Measurements from ENCODE around the gene KCNIP1.

Gene KCNIP1

DNA sequence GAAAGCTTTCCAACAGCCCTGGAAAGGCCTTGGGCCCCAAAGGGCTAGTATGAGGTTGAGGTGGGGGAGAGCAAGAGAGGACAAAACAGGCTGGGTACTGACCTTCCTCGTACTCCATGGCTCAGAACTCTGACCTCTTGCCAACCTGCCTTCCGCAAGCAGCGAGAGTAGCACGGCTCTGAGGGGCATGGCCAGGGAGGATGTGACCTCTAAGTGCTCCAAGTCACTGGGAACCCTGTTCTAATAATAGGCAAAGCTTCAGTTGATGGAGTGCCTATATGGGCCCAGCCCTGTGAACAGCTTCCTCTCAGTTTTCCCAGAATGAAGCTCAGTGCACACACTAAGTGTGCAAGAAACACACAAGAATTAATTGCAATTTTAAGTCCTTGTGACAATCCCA lies 152.1 kb downstream of the KCNIP1 start:
- ATAC-seq (no peak), DNase-seq (ENCODE audit: low spot score in 2 of 2) (no peak)
- Mint-ChIP-seq H3K9me3 (no peaks in the 10 kb centered on the region), H3K4me1 (no peaks in the 10 kb centered on the region), H3K36me3 (no peaks in the 10 kb centered on the region), H3K27ac (no peak overlapping the region), H3K4me3 (no peak overlapping the region)

DNA sequence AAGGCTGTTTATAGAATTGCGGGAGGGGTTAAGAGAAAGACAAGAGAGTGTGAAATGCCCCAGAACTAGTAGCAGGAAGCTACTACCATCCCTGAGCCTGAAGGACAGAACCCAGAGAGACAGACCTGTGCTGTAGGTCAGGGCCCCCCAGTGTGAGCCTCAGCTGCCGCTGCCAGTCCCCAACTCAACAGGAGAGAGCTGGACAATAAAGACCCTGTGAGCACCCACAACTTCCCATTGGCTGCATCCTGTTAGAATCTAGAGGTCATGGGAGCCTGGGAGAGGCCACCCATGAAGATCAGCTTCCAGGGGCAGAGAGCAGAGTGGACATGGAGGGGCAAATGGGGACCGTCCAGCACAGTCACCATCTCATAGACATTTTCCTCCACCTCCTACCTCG lies 152.5 kb downstream of the KCNIP1 start:
- Mint-ChIP-seq H3K36me3 (no peaks in the 10 kb centered on the region), H3K4me1 (no peaks in the 10 kb centered on the region), H3K9me3 (no peaks in the 10 kb centered on the region), H3K27ac (no peak overlapping the region), H3K4me3 (no peak overlapping the region)
- ATAC-seq, result no peak
- DNase-seq (ENCODE audit: low spot score in 2 of 2), result no peak

DNA sequence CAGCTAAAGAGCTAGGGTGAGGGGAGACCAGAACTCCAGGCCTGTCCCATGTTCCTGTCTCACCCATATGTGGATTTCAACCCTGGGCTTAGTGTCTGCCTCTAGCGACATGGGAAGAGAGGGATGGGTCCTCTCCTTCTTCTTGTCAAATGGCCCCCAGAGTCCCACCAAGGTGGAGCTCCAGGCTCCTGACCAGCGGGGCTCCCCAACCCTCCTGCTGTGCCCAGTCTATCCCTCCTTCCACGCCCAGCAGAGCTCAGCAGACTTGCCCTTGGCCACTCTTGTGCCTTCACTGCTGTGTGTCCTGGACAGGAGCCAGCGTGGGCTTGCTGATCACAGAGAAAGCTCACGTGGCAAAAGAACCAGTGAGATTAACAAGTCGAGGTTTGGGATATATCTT lies 156.7 kb downstream of the KCNIP1 start:
- DNase-seq (ENCODE audit: low spot score in 2 of 2), result no peak
- no peaks in the 10 kb centered on the region for H3K4me1 Mint-ChIP-seq
- no peaks in the 10 kb centered on the region for H3K36me3 Mint-ChIP-seq
- no peaks in the 10 kb centered on the region for H3K9me3 Mint-ChIP-seq
- H3K4me3 Mint-ChIP-seq, result no peak overlapping the region
- H3K27ac Mint-ChIP-seq, result no peak overlapping the region
- no peak for ATAC-seq

DNA sequence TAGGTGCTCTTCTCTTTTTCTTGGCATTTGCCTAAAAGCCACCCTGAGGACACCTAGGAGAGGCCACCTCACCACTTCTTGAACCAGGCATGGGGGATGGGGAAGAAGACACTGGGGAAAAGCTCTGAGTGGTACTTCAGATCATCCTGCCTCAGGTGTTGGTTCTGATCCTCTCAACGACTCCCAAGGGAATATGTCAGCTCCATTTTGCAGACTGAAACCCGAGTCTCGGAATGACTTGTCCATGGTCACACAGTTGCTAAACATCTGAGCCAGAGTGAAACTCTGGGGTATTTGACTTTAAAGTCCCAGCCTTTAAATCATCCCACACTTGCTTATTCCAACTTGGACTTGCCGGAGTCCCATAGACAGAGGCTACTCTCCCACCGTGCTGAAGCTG lies 159.1 kb downstream of the KCNIP1 start:
- no peak for ATAC-seq
- Mint-ChIP-seq H3K9me3 (no peaks in the 10 kb centered on the region), H3K4me3 (no peak overlapping the region), H3K4me1 (no peaks in the 10 kb centered on the region), H3K27ac (no peak overlapping the region), H3K36me3 (no peaks in the 10 kb centered on the region)
- no peak for DNase-seq (ENCODE audit: low spot score in 2 of 2)

DNA sequence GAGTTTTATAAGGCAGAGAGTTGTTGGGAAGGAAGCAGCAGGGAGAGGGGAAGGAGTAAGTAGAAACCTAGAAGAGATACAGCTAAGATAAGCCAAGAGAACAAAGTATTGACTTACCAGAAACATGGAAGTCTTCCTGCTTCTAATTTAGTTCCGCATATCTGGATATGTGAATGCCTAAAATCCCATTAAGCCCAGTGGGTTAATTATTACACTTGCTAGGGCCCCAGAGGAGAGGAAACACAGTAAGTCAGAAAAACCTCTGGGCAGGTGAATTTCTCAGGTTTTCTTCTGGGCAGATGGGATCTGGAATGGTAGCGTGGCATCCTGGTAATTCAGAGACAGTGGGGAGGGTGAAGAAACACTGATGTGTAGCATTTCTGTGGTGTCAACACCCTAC lies 175.0 kb downstream of the KCNIP1 start:
- no peaks in the 10 kb centered on the region for H3K4me1 Mint-ChIP-seq
- DNase-seq (ENCODE audit: low spot score in 2 of 2), result no peak
- H3K36me3 Mint-ChIP-seq, result no peaks in the 10 kb centered on the region
- H3K9me3 Mint-ChIP-seq, result no peaks in the 10 kb centered on the region
- H3K4me3 Mint-ChIP-seq, result no peak overlapping the region
- ATAC-seq, result no peak
- no peak overlapping the region for H3K27ac Mint-ChIP-seq

DNA sequence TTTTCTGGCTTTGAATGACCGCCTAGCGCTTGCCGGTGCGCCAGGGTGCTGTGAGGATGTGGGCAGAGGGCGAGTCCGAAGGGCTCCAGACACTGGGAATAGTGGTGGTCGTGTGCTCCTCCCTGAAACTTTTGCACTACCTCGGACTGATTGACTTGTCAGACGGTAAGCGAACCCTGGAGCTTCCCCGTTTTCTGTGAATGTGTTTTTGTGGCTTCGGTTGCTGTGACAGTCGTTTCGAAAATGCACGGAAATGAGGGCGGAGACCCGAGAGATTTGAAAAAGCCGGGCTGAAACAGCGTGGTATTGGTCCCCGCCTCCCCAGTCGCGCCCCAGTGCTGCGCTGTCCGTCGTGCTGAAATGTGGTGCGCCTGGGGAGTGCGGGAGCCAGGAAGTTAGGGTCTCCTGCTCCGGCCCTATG lies 177.2 kb downstream of the KCNIP1 start:
- ATAC-seq, result peak; percentile 77
- peak in 1 of 2 donors; percentile 50 for DNase-seq (ENCODE audit: low spot score in 2 of 2)
- no peaks in the 10 kb centered on the region for H3K36me3 Mint-ChIP-seq
- no peaks in the 10 kb centered on the region for H3K9me3 Mint-ChIP-seq
- H3K27ac Mint-ChIP-seq, result no peak overlapping the region
- H3K4me1 Mint-ChIP-seq, result no peaks in the 10 kb centered on the region
- no peak overlapping the region for H3K4me3 Mint-ChIP-seq

DNA sequence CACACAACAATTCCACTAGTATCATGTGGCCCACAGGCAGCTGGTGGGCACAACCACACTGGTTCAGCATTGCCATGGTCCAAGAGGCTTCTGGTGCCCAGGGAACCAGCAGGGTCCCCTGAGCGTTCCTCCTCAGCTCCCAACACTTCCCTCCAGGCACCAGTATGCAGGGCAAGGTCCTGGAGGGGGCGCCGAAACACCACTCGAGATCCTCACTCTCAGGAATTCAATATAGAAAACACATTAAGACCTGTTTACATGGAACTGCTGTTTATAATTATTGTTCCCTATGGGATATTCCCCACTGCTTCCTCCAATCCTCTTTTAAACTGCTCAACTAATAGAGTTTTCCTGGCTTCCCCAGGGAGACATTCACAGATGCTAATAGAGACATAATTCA lies 187.8 kb downstream of the KCNIP1 start:
- no peak overlapping the region for H3K27ac Mint-ChIP-seq
- ATAC-seq (no peak), DNase-seq (ENCODE audit: low spot score in 2 of 2) (no peak)
- no peaks in the 10 kb centered on the region for H3K36me3 Mint-ChIP-seq
- no peak overlapping the region for H3K4me3 Mint-ChIP-seq
- no peaks in the 10 kb centered on the region for H3K9me3 Mint-ChIP-seq
- H3K4me1 Mint-ChIP-seq, result no peaks in the 10 kb centered on the region

DNA sequence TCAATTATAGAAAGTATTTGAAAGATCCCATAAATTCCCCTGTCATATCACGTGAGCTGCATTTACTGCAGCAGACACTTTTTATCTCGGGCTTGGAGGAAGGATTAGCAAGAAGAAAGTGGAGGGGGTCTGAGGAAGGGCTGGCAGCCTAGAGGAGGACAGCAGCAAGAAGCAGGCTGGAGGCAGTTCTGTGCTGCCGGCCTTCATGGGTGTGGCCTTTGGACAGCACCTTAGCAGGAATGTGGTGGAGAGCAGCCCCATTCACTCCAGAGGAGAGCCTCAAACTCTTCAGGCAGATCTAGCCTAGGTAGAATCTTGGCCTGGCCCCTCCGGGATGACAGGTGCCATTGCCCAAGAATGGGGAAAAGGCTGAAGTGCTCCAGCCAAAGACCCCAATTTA lies 189.9 kb downstream of the KCNIP1 start:
- DNase-seq (ENCODE audit: low spot score in 2 of 2) (no peak), ATAC-seq (no peak)
- Mint-ChIP-seq H3K9me3 (no peaks in the 10 kb centered on the region), H3K27ac (no peak overlapping the region), H3K4me3 (no peak overlapping the region), H3K36me3 (no peaks in the 10 kb centered on the region), H3K4me1 (no peaks in the 10 kb centered on the region)

DNA sequence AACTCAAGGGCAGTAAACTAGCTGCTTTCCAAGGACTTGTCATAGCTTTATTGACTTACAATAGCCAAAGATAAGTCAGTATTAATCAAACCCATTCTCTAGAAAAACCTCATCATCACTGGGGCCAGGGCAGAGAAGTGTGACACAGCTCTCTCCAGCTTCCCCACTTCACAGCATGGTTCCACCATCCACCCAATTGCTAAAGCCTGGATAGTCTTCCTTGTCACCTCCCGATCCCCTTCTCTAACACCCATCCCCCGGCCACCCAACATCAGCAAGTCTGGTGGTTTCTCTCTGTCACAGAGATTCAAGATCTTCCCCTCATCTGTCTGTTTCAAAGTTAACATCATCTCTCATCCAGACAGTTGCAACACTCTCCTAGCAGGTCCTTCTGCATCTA lies 191.1 kb downstream of the KCNIP1 start:
- no peak overlapping the region for H3K4me3 Mint-ChIP-seq
- DNase-seq (ENCODE audit: low spot score in 2 of 2), result no peak
- H3K36me3 Mint-ChIP-seq, result no peaks in the 10 kb centered on the region
- ATAC-seq, result no peak
- H3K27ac Mint-ChIP-seq, result no peak overlapping the region
- H3K9me3 Mint-ChIP-seq, result no peaks in the 10 kb centered on the region
- no peaks in the 10 kb centered on the region for H3K4me1 Mint-ChIP-seq

DNA sequence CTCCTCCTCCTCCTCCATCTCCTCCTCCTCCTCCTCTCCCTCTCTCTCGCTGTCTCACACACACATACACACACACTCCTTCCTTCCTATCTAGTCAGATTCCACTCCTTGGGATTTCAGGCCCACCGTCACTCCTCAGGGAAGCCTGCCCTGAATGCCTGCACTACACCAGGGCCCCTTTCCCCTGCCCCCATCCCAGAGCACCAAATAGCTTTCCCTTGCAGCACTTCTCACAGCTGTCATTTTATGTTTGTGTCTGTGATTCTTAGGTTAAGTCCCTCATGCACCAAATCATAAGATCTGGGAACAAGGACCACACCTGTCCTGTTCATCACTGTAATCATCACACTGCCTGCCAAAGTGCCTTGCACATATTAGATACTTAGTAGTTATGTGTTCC lies 193.2 kb downstream of the KCNIP1 start:
- no peaks in the 10 kb centered on the region for H3K9me3 Mint-ChIP-seq
- no peaks in the 10 kb centered on the region for H3K36me3 Mint-ChIP-seq
- H3K27ac Mint-ChIP-seq, result no peak overlapping the region
- no peak overlapping the region for H3K4me3 Mint-ChIP-seq
- ATAC-seq, result no peak
- no peaks in the 10 kb centered on the region for H3K4me1 Mint-ChIP-seq
- DNase-seq (ENCODE audit: low spot score in 2 of 2), result no peak

DNA sequence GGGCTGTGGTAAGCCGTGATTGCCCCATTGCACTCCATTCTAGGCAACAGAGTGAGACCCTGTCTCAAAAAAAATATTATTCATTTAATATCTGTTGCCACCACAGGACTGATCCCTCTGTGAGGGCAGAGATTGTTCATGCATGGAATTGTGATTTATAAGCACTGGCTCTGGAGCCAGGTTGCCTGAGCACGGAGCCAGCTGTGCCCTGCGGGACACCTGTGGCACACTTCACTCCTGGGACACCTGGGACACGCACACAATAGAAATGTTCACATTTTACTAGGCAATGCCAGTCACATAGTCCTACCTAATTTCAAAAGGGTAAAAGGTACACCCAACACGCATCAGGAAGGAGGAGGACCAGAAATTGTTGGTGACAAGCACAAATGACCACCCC lies 196.7 kb downstream of the KCNIP1 start:
- H3K9me3 Mint-ChIP-seq, result no peaks in the 10 kb centered on the region
- ATAC-seq (no peak), DNase-seq (ENCODE audit: low spot score in 2 of 2) (no peak)
- H3K36me3 Mint-ChIP-seq, result no peaks in the 10 kb centered on the region
- H3K27ac Mint-ChIP-seq, result no peak overlapping the region
- H3K4me1 Mint-ChIP-seq, result no peaks in the 10 kb centered on the region
- no peak overlapping the region for H3K4me3 Mint-ChIP-seq

DNA sequence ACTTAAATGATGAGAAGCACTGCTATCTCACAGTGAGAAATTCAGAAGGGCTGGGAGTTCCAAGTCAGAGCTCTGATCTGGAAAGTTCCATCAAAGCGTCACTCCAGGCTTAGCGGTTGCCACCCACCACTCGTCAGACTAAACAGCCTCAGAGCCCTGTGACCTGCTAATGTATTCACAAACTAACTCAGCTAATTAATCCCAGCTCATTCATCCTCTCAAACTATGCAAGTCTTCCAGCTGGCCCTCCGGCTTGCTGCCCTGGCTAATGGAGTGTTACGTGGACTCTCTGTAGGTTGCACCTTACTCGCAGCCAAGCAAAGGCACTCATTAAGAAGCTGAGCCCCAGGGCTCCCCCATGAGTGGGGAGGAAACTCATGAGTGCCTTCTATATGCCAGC lies 197.5 kb downstream of the KCNIP1 start:
- no peaks in the 10 kb centered on the region for H3K36me3 Mint-ChIP-seq
- no peaks in the 10 kb centered on the region for H3K4me1 Mint-ChIP-seq
- DNase-seq (ENCODE audit: low spot score in 2 of 2) (no peak), ATAC-seq (no peak)
- no peaks in the 10 kb centered on the region for H3K9me3 Mint-ChIP-seq
- no peak overlapping the region for H3K4me3 Mint-ChIP-seq
- no peak overlapping the region for H3K27ac Mint-ChIP-seq

DNA sequence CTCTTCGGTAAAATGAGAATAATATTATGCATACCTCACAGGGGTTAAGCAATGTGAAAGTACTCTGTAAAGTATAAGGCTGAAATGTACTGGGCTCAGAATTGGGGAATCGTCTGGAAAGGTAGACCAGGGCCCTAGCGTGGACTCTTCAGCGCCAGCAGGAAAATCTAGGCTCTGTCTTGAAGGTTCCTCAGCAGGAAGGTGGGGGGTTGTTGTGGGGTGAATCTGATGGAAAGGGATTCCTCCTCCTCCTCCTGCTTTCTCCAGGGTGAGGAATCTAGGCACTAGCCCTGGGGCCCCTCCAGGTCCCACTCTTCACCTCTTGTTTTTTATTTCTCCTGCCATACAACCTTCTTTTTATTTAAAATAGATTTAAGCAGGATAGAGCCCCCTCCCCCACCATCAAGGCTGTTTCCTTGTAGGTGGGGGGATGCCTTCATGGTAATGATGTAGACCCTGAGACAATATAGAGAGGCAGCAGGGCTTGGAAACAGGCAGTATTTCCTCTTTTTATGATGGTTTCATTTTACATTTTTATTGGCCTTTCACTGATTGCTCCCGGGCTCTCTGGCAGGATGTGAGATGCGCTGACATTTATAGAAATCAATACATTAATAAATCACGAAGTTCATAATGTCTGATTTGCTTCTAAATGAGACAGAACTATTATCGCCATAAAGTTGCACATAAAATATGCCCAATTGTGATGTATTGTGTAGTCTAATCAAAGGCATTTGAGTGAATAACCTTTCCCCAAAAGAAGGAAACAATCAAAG lies 200.8 kb downstream of the KCNIP1 start:
- ATAC-seq (no peak), DNase-seq (ENCODE audit: low spot score in 2 of 2) (no peak)
- H3K4me3 Mint-ChIP-seq, result no peak overlapping the region
- no peaks in the 10 kb centered on the region for H3K9me3 Mint-ChIP-seq
- no peaks in the 10 kb centered on the region for H3K36me3 Mint-ChIP-seq
- no peaks in the 10 kb centered on the region for H3K4me1 Mint-ChIP-seq
- no peak overlapping the region for H3K27ac Mint-ChIP-seq

DNA sequence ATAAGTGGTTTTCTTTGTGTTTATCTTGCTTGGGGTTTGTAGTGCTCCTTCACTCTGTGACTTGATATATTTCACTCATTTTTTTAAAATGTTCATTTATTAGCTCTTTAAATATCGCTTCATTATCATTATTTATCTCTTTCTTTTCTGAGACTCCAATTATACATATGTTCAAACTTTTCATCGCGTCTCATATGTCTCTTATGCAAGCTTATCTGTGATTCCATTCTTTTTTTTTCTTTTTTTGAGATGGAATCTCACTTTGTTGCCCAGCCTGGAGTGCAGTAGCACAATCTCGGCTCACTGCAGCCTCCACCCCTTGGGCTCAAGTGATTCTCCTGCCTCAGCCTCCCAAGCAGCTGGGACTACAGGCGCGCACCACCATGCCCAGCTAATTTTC lies 205.8 kb downstream of the KCNIP1 start:
- ATAC-seq, result no peak
- no peak for DNase-seq (ENCODE audit: low spot score in 2 of 2)
- Mint-ChIP-seq H3K4me1 (no peaks in the 10 kb centered on the region), H3K9me3 (no peaks in the 10 kb centered on the region), H3K36me3 (no peaks in the 10 kb centered on the region), H3K4me3 (no peak overlapping the region), H3K27ac (no peak overlapping the region)

DNA sequence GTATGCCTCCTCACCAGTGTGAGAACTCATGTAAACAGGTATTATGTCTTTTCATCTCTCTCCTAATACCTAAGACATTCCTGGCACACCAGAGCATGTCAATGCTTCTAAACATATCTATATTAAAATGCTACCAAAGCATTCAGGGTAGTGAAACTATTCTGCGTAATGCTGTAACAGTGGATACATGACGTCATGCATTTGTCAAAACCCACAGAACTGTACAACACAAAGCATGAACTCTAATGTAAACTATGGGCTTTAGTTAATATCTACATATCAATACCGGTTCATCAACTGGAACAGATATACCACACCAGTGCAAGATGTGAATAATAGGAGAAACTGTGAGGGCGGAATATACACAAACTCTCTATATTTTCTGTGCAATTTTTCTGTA lies 207.5 kb downstream of the KCNIP1 start:
- DNase-seq (ENCODE audit: low spot score in 2 of 2) (no peak), ATAC-seq (no peak)
- H3K9me3 Mint-ChIP-seq, result no peaks in the 10 kb centered on the region
- H3K4me3 Mint-ChIP-seq, result no peak overlapping the region
- H3K36me3 Mint-ChIP-seq, result no peaks in the 10 kb centered on the region
- H3K4me1 Mint-ChIP-seq, result no peaks in the 10 kb centered on the region
- no peak overlapping the region for H3K27ac Mint-ChIP-seq

DNA sequence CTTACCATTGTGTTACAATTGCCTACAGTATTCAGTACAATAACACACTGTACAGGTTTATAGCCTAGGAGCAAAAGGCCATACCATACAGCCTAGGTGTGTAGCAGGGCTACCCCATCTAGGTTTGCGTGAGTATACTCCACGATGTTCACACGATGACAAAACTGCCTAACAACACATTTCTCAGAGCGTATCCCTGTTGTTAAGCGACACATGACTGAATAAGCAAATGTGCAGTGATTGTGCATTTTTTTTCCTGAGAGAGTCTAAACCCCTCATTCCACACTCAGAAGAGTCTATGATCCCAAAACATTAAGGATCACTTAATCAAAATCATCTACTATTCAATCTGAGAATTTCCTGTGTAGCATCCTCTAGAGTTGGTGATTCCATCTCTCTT lies 211.3 kb downstream of the KCNIP1 start:
- ATAC-seq, result no peak
- Mint-ChIP-seq H3K4me3 (no peak overlapping the region), H3K36me3 (no peaks in the 10 kb centered on the region), H3K4me1 (no peaks in the 10 kb centered on the region), H3K27ac (no peak overlapping the region), H3K9me3 (no peaks in the 10 kb centered on the region)
- no peak for DNase-seq (ENCODE audit: low spot score in 2 of 2)

DNA sequence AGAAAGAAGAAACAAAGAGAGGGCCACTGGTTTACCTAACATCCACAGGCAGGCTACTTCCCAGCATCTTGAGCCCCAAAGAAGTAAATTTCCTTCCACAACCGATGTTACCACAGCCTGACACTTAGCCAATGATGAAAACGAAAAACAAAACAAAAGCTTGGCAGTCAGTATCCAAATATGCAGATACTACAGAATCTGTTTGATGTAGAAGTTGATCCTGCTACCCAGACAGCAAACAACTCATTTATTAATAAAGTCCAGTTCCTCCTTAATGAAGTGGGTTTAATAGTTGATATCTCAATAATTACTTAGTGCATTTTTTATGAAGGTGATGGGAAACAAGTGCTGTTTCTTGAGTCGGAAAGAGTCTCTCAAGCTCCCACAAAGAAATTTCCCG lies 212.6 kb downstream of the KCNIP1 start:
- Mint-ChIP-seq H3K4me1 (no peaks in the 10 kb centered on the region), H3K36me3 (no peaks in the 10 kb centered on the region), H3K27ac (no peak overlapping the region), H3K9me3 (no peaks in the 10 kb centered on the region), H3K4me3 (no peak overlapping the region)
- no peak for DNase-seq (ENCODE audit: low spot score in 2 of 2)
- ATAC-seq, result no peak

All from stimulated activated effector memory CD8-positive, alpha-beta T cell treated with anti-CD3 and anti-CD28 coated beads, Interleukin-12 subunit alpha, Interleukin-12 subunit beta, amount 100 ng/mL, for 72 hours (primary cell).